ENCODE measurements around the gene TM4SF4. TPM values are rescaled to one million over a fixed set of nuclear protein-coding genes. Genes with fewer than 3 reads are reported as not detected.

TM4SF4 gene
- total RNA-seq, 1 donor from 2014 or later: not detected

GRCh38 chr3:149481491-149481890, 7.0 kb downstream of the TM4SF4 start:
- Histone ChIP-seq H3K36me3 (no peaks in the 10 kb centered on the region), H3K9me3 (replicated peaks) (no peaks in the 10 kb centered on the region), H3K27ac (replicated peaks) (no peak overlapping the region), H3K4me1 (peaks cover 14% of the 10 kb centered on the region), H3K4me3 (no peak overlapping the region), H3K27me3 (ENCODE audit: low read depth) (no peaks in the 10 kb centered on the region)
- no peak for TF ChIP-seq CTCF (IDR thresholded peaks at IDR 0.05; ENCODE audit: borderline replicate concordance)
- intact Hi-C loops (cut with micrococcal nuclease): no loop called here
- DNase-seq: no peak

- TF ChIP-seq CTCF (IDR thresholded peaks at IDR 0.05; ENCODE audit: borderline replicate concordance): no peak
- H3K4me3 ChIP-seq: no peak overlapping the region
- H3K27me3 ChIP-seq (ENCODE audit: low read depth): no peaks in the 10 kb centered on the region
- H3K27ac ChIP-seq (replicated peaks): no peak overlapping the region
- H3K4me1 ChIP-seq: no peaks in the 10 kb centered on the region
- no peak for DNase-seq
- intact Hi-C loops (cut with micrococcal nuclease): no loop called here
- H3K36me3 ChIP-seq: no peaks in the 10 kb centered on the region
- no peaks in the 10 kb centered on the region for H3K9me3 ChIP-seq (replicated peaks)
These were observed 12.2 kb downstream of the TM4SF4 start for GRCh38 chr3:149486726-149487125.

- H3K4me1 ChIP-seq: no peaks in the 10 kb centered on the region
- DNase-seq: no peak
- H3K4me3 ChIP-seq: no peak overlapping the region
- TF ChIP-seq CTCF (IDR thresholded peaks at IDR 0.05; ENCODE audit: borderline replicate concordance): peak; percentile 33
- no peaks in the 10 kb centered on the region for H3K9me3 ChIP-seq (replicated peaks)
- intact Hi-C loops (cut with micrococcal nuclease): no loop called here
- no peak overlapping the region for H3K27ac ChIP-seq (replicated peaks)
- peaks cover 6% of the 10 kb centered on the region for H3K27me3 ChIP-seq (ENCODE audit: low read depth)
- no peaks in the 10 kb centered on the region for H3K36me3 ChIP-seq
These were observed 13.2 kb downstream of the TM4SF4 start for GRCh38 chr3:149487598-149488197.

- no peaks in the 10 kb centered on the region for H3K9me3 ChIP-seq (replicated peaks)
- intact Hi-C loops (cut with micrococcal nuclease): no loop called here
- H3K27ac ChIP-seq (replicated peaks): no peak overlapping the region
- TF ChIP-seq CTCF (IDR thresholded peaks at IDR 0.05; ENCODE audit: borderline replicate concordance): peak; percentile 52
- H3K4me3 ChIP-seq: no peak overlapping the region
- H3K36me3 ChIP-seq: no peaks in the 10 kb centered on the region
- peaks cover 13% of the 10 kb centered on the region for H3K27me3 ChIP-seq (ENCODE audit: low read depth)
- DNase-seq: no peak
- no peaks in the 10 kb centered on the region for H3K4me1 ChIP-seq
These were observed 14.7 kb downstream of the TM4SF4 start for GRCh38 chr3:149489060-149489690.

GRCh38 chr3:149490260-149490971, 15.9 kb downstream of the TM4SF4 start:
- H3K27me3 ChIP-seq (ENCODE audit: low read depth): peaks cover 13% of the 10 kb centered on the region
- no peaks in the 10 kb centered on the region for H3K4me1 ChIP-seq
- no peak for TF ChIP-seq CTCF (IDR thresholded peaks at IDR 0.05; ENCODE audit: borderline replicate concordance)
- intact Hi-C loops (cut with micrococcal nuclease): no loop called here
- DNase-seq: no peak
- H3K27ac ChIP-seq (replicated peaks): no peak overlapping the region
- no peaks in the 10 kb centered on the region for H3K9me3 ChIP-seq (replicated peaks)
- no peak overlapping the region for H3K4me3 ChIP-seq
- no peaks in the 10 kb centered on the region for H3K36me3 ChIP-seq

All from left ventricle myocardium inferior (tissue), 1 donor.